GM23338 (cell line): Measurements from ENCODE around the gene WDSUB1. TPM values are rescaled to one million over a fixed set of nuclear protein-coding genes. Genes with fewer than 3 reads are reported as not detected.

ENCODE experiments used
- ATAC-seq: fragments of 200-7000 bp; cut with Tn5 transposase; 3 replicates; pipeline ENCODE4 v1.9.1; 2020
- DNase-seq: peaks from one replicate; pipeline ENCODE4 v3.0.0-alpha.2; 2015; ENCODE audit warnings: low spot score
- H2AFZ ChIP-seq: fragments of 200-600 bp; sonication (generic); 2 replicates; pipeline ENCODE4 v1.8.0; 2016; ENCODE audit warnings: antibody characterized with exemption, mild to moderate bottlenecking, moderate library complexity
- H3F3A ChIP-seq: fragments of 200-600 bp; sonication (generic); replicated peaks from 2 replicates; pipeline ENCODE4 v1.8.0; 2017; ENCODE audit warnings: antibody characterized with exemption, mixed run types, low read depth
- H3K27ac ChIP-seq: fragments of 200-600 bp; sonication (generic); 2 replicates; pipeline ENCODE4 v1.6.1; 2016; ENCODE audit warnings: low read depth
- H3K27me3 ChIP-seq: fragments of 200-600 bp; sonication (generic); 2 replicates; pipeline ENCODE4 v1.8.0; 2016; ENCODE audit warnings: mild to moderate bottlenecking, mixed run types, moderate library complexity; ENCODE audit not compliant: insufficient read depth
- H3K36me3 ChIP-seq: fragments of 200-600 bp; sonication (generic); 2 replicates; pipeline ENCODE4 v1.8.0; 2016; ENCODE audit warnings: mild to moderate bottlenecking; ENCODE audit not compliant: insufficient read depth
- H3K4me1 ChIP-seq: fragments of 200-600 bp; sonication (generic); 2 replicates; pipeline ENCODE4 v1.8.0; 2016; ENCODE audit warnings: mild to moderate bottlenecking, moderate library complexity; ENCODE audit not compliant: insufficient read depth
- H3K4me2 ChIP-seq: fragments of 200-600 bp; sonication (generic); 2 replicates; pipeline ENCODE4 v1.7.1; 2017; ENCODE audit warnings: mixed run types
- H3K4me3 ChIP-seq: fragments of 200-600 bp; sonication (generic); 2 replicates; pipeline ENCODE4 v1.6.1; 2016; ENCODE audit warnings: mixed run types
- H3K79me2 ChIP-seq: fragments of 200-600 bp; sonication (generic); replicated peaks from 2 replicates; pipeline ENCODE4 v1.8.0; 2017; ENCODE audit warnings: mild to moderate bottlenecking; ENCODE audit not compliant: insufficient read depth
- H3K9me2 ChIP-seq: fragments of 200-600 bp; sonication (generic); 2 replicates; pipeline ENCODE4 v1.8.0; 2017; ENCODE audit not compliant: insufficient read depth
- H4K20me1 ChIP-seq: fragments of 200-600 bp; sonication (generic); replicated peaks from 2 replicates; pipeline ENCODE4 v1.8.0; 2017; ENCODE audit warnings: mild to moderate bottlenecking; ENCODE audit not compliant: insufficient read depth
- H3K27ac Mint-ChIP-seq: 2 replicates; pipeline ENCODE4 v1.8.0; 2020; ENCODE audit warnings: inconsistent platforms, mild to moderate bottlenecking, moderate library complexity, mixed read lengths
- H3K27me3 Mint-ChIP-seq: 3 replicates; pipeline ENCODE4 v1.8.0; 2022; ENCODE audit warnings: low read depth, mild to moderate bottlenecking, moderate library complexity, mixed read lengths, inconsistent platforms; ENCODE audit not compliant: insufficient read depth, poor library complexity
- H3K36me3 Mint-ChIP-seq: 3 replicates; pipeline ENCODE4 v1.8.0; 2021; ENCODE audit warnings: low read depth, mild to moderate bottlenecking, inconsistent platforms, moderate library complexity, mixed read lengths
- H3K4me1 Mint-ChIP-seq: 3 replicates; pipeline ENCODE4 v1.8.0; 2020; ENCODE audit warnings: mild to moderate bottlenecking, inconsistent platforms, mixed read lengths
- H3K4me3 Mint-ChIP-seq: 3 replicates; pipeline ENCODE4 v1.8.0; 2021; ENCODE audit warnings: moderate library complexity, mild to moderate bottlenecking, inconsistent platforms, mixed read lengths
- H3K9me3 Mint-ChIP-seq: 3 replicates; pipeline ENCODE4 v1.8.0; 2020; ENCODE audit warnings: moderate library complexity, mild to moderate bottlenecking, inconsistent platforms, mixed read lengths
- CREB1 ChIP-seq: fragments of 250-450 bp; sonication (Bioruptor Pico); IDR thresholded peaks from 2 replicates; pipeline ENCODE4 v1.5.0; 2020; ENCODE audit warnings: low read depth, mild to moderate bottlenecking, moderate library complexity
- EZH2phosphoT487 ChIP-seq: fragments of 200-600 bp; sonication (generic); IDR thresholded peaks from one replicate; pipeline ENCODE4 v1.8.1; 2018; ENCODE audit warnings: antibody characterized with exemption; ENCODE audit not compliant: unreplicated experiment
- JUNB ChIP-seq: IDR thresholded peaks from one replicate; pipeline ENCODE4 v1.6.1; 2016; ENCODE audit warnings: antibody characterized with exemption; ENCODE audit not compliant: unreplicated experiment
- POLR2AphosphoS5 ChIP-seq: IDR thresholded peaks from 2 replicates; pipeline ENCODE4 v1.6.1; 2016; ENCODE audit warnings: antibody characterized with exemption, low read depth
- ZNF331 ChIP-seq: fragments of 250-450 bp; sonication (Bioruptor Pico); IDR thresholded peaks from 2 replicates; pipeline ENCODE4 v1.5.0; 2020; ENCODE audit warnings: low read depth, mild to moderate bottlenecking, moderate library complexity
- polyA plus RNA-seq: library from polyadenylated mRNA; unstranded; fragments of >200 nt; fragmentation: Nextera tagmentation; extraction: Ambion mirVana; gene quantifications from 2 replicates; pipeline ENCODE4 v1.2.1, GENCODE V29; 2016
- total RNA-seq: library from RNA; depleted of rRNA; stranded (reverse); fragments of >200 nt; shearing (Covaris generic); gene quantifications from 2 replicates; pipeline ENCODE4 v1.2.3, GENCODE V29; 2014
- TF ChIP-seq, protein P1 (sequence below): fragments of 250-450 bp; sonication (Bioruptor Pico); IDR thresholded peaks from 2 replicates; pipeline ENCODE4 v1.5.0; 2020; ENCODE audit warnings: mild to moderate bottlenecking, moderate library complexity
- TF ChIP-seq, protein P2 (sequence below): IDR thresholded peaks from 2 replicates; pipeline ENCODE4 v1.6.1; 2016; ENCODE audit warnings: antibody characterized with exemption

WDSUB1 gene
- total and polyA plus RNA-seq, 2 experiments from 2014 or later, result 9.9 to 12.2 TPM

DNA sequence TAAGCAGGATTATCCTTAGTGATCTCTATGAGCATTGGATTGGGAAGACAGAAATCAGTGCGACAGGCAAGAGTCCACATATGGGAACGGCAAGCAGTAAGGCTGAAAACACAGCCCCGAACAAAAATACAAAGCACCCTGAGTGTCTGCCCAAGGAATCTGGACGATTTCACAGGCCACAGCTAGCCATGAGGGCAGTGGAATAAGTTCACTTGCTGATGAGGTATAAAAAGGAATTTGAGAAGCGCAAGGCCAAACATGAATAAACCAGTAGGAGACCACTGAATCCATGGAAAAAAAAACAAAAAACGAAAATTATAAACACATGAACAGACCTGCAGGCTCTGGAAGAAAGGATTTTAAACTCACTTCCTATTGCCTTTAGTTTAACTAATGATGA is 24.3 kb downstream of the WDSUB1 start (continued):
- TF ChIP-seq, protein P1, sequence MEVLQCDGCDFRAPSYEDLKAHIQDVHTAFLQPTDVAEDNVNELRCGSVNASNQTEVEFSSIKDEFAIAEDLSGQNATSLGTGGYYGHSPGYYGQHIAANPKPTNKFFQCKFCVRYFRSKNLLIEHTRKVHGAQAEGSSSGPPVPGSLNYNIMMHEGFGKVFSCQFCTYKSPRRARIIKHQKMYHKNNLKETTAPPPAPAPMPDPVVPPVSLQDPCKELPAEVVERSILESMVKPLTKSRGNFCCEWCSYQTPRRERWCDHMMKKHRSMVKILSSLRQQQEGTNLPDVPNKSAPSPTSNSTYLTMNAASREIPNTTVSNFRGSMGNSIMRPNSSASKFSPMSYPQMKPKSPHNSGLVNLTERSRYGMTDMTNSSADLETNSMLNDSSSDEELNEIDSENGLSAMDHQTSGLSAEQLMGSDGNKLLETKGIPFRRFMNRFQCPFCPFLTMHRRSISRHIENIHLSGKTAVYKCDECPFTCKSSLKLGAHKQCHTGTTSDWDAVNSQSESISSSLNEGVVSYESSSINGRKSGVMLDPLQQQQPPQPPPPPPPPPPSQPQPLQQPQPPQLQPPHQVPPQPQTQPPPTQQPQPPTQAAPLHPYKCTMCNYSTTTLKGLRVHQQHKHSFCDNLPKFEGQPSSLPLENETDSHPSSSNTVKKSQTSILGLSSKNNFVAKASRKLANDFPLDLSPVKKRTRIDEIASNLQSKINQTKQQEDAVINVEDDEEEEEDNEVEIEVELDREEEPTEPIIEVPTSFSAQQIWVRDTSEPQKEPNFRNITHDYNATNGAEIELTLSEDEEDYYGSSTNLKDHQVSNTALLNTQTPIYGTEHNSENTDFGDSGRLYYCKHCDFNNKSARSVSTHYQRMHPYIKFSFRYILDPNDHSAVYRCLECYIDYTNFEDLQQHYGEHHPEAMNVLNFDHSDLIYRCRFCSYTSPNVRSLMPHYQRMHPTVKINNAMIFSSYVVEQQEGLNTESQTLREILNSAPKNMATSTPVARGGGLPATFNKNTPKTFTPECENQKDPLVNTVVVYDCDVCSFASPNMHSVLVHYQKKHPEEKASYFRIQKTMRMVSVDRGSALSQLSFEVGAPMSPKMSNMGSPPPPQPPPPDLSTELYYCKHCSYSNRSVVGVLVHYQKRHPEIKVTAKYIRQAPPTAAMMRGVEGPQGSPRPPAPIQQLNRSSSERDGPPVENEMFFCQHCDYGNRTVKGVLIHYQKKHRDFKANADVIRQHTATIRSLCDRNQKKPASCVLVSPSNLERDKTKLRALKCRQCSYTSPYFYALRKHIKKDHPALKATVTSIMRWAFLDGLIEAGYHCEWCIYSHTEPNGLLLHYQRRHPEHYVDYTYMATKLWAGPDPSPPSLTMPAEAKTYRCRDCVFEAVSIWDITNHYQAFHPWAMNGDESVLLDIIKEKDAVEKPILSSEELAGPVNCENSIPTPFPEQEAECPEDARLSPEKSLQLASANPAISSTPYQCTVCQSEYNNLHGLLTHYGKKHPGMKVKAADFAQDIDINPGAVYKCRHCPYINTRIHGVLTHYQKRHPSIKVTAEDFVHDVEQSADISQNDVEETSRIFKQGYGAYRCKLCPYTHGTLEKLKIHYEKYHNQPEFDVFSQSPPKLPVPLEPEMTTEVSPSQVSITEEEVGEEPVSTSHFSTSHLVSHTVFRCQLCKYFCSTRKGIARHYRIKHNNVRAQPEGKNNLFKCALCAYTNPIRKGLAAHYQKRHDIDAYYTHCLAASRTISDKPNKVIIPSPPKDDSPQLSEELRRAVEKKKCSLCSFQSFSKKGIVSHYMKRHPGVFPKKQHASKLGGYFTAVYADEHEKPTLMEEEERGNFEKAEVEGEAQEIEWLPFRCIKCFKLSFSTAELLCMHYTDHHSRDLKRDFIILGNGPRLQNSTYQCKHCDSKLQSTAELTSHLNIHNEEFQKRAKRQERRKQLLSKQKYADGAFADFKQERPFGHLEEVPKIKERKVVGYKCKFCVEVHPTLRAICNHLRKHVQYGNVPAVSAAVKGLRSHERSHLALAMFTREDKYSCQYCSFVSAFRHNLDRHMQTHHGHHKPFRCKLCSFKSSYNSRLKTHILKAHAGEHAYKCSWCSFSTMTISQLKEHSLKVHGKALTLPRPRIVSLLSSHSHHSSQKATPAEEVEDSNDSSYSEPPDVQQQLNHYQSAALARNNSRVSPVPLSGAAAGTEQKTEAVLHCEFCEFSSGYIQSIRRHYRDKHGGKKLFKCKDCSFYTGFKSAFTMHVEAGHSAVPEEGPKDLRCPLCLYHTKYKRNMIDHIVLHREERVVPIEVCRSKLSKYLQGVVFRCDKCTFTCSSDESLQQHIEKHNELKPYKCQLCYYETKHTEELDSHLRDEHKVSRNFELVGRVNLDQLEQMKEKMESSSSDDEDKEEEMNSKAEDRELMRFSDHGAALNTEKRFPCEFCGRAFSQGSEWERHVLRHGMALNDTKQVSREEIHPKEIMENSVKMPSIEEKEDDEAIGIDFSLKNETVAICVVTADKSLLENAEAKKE (CRISPR knock-in tag), result no peak
- no peak for TF ChIP-seq ZNF331
- TF ChIP-seq, protein P2, sequence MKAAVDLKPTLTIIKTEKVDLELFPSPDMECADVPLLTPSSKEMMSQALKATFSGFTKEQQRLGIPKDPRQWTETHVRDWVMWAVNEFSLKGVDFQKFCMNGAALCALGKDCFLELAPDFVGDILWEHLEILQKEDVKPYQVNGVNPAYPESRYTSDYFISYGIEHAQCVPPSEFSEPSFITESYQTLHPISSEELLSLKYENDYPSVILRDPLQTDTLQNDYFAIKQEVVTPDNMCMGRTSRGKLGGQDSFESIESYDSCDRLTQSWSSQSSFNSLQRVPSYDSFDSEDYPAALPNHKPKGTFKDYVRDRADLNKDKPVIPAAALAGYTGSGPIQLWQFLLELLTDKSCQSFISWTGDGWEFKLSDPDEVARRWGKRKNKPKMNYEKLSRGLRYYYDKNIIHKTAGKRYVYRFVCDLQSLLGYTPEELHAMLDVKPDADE, result no peak

DNA sequence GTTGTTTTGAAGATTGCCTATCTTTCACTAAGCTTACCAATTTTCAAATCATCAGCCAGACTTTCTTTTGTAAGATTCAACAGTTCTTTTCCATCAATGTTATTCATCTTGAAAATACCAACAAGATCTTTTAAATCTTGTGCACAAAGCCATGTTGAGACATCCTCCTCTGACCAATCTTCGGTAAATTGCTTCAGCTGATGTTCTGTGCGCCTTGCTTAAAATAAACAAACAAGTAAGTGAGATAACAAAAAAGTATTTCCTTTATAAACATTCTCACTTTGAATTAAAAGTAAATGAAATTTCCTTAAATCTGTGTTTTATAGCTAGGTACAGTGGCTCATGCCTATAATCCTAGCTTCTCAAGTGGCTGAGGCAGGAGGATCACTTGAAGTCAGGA is 30.3 kb downstream of the WDSUB1 start:
- Mint-ChIP-seq H3K9me3 (no peaks in the 10 kb centered on the region), H3K4me1 (no peaks in the 10 kb centered on the region), H3K4me3 (no peak overlapping the region), H3K36me3 (no peaks in the 10 kb centered on the region), H3K27ac (no peak overlapping the region), H3K27me3 (no peaks in the 10 kb centered on the region)
- DNase-seq (no peak), ATAC-seq (no peak)
- H3K79me2 ChIP-seq, result no peaks in the 10 kb centered on the region
- H3F3A ChIP-seq, result no peaks in the 10 kb centered on the region
- TF ChIP-seq EZH2phosphoT487 (no peak), JUNB (no peak), POLR2AphosphoS5 (no peak), ZNF331 (no peak), CREB1 (no peak)
- TF ChIP-seq, protein P2, result no peak
- H3K4me2 ChIP-seq, result no peak overlapping the region
- no peaks in the 10 kb centered on the region for H3K4me1 ChIP-seq
- H3K27me3 ChIP-seq, result no peaks in the 10 kb centered on the region
- H4K20me1 ChIP-seq, result no peaks in the 10 kb centered on the region
- H3K9me2 ChIP-seq, result no peaks in the 10 kb centered on the region
- no peaks in the 10 kb centered on the region for H3K36me3 ChIP-seq
- no peak overlapping the region for H3K4me3 ChIP-seq
- H2AFZ ChIP-seq, result no peak overlapping the region
- no peak overlapping the region for H3K27ac ChIP-seq
